ENCODE measurements around the gene MRPS17. TPM values are rescaled to one million over a fixed set of nuclear protein-coding genes. Genes with fewer than 3 reads are reported as not detected.
A peak's percentile ranks its signal among the peaks of the same experiment; 100 is the strongest.

The MRPS17 gene
- total RNA-seq, 1 donor from 2014 or later: 32.3 TPM

GRCh38 chr7:55970978-55971377 is 19.3 kb downstream of the MRPS17 start:
- no peak for DNase-seq

- no peak for DNase-seq
Measured at GRCh38 chr7:55973747-55974250, 22.1 kb downstream of the MRPS17 start.

- DNase-seq: no peak
Measured at GRCh38 chr7:55975988-55976633, 24.4 kb downstream of the MRPS17 start.

- DNase-seq: peak; percentile 17
Measured at GRCh38 chr7:55977831-55978230, 26.2 kb downstream of the MRPS17 start.

GRCh38 chr7:55980266-55980665 is 28.6 kb downstream of the MRPS17 start:
- no peak for DNase-seq

GRCh38 chr7:55983537-55983936 is 31.9 kb downstream of the MRPS17 start:
- DNase-seq: no peak

- no peak for DNase-seq
Measured at GRCh38 chr7:55992346-55992745, 40.7 kb downstream of the MRPS17 start.

- DNase-seq: no peak
Measured at GRCh38 chr7:55996856-55997500, 45.3 kb downstream of the MRPS17 start.

- no peak for DNase-seq
Measured at GRCh38 chr7:56003749-56004148, 52.1 kb downstream of the MRPS17 start.

Other genes starting within 250 kb of the MRPS17 start
- gene SEPTIN14, start 89.1 kb upstream of the MRPS17 start, total RNA-seq: not detected
- 49.6 TPM for gene ZNF713, start 64.4 kb upstream of the MRPS17 start, total RNA-seq
- gene NIPSNAP2, start 12.7 kb downstream of the MRPS17 start, total RNA-seq: 29.3 TPM
- 19.8 TPM for gene PSPH, start 99.6 kb downstream of the MRPS17 start, total RNA-seq
- gene CCT6A, start 99.9 kb downstream of the MRPS17 start, total RNA-seq: 189 TPM
- 71.3 TPM for gene SUMF2, start 112.4 kb downstream of the MRPS17 start, total RNA-seq
- 3.6 TPM for gene PHKG1, start 141.1 kb downstream of the MRPS17 start, total RNA-seq
- gene CHCHD2, start 154.6 kb downstream of the MRPS17 start, total RNA-seq: 158 TPM
- gene NUPR2, start 164.5 kb downstream of the MRPS17 start, total RNA-seq: 0.62 TPM

All from occipital lobe (tissue), 2 donors.